Measurements from ENCODE around the gene LEKR1.

The LEKR1 gene

DNA sequence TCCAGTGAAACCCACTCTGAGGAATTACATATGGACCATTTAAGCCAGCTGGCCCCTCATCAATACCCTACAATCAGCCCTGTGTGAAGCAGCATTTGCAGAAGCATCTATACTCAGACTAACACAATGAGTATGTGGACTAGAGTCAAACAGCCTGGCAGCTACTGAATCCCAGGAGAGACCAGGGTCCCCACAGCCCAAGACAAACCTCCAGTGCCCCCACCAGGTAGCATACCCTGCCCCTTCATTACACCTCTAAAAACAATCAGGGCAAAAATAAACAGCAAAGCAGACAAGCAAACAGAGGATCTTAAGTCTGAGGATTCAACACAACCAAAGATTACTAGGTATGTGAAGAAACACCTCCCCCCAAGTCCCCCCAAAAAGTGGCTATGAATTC lies 157.4 kb downstream of the LEKR1 start:
- no peak for DNase-seq (ENCODE audit: low spot score)

GRCh38 chr3:156985711-156986110 lies 159.6 kb downstream of the LEKR1 start:
- DNase-seq (ENCODE audit: low spot score) = no peak

- no peak for DNase-seq (ENCODE audit: low spot score)
Observed at GRCh38 chr3:156987946-156988345, 161.8 kb downstream of the LEKR1 start.

DNA sequence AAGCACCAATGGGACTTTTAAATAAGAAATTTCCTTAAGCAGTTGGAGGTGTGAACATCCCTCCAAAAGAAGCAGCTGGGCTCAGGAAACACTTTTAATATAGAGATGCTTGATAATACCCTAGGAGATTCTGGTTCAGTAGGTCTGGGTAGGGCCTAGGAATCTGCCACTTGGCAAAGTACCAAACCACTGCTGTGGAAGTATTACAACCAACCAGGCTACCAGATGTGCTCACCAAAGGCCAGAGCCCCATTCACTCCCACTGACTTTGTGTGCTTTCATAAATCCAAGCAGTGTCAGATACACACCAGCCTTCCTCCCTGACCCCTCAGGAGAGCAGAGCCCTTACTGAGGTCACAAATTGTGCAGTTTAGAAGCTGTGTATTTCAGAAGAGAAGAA lies 171.2 kb downstream of the LEKR1 start:
- no peak for DNase-seq (ENCODE audit: low spot score)

GRCh38 chr3:157001221-157001957 lies 175.2 kb downstream of the LEKR1 start:
- DNase-seq (ENCODE audit: low spot score) = no peak

- DNase-seq (ENCODE audit: low spot score) = no peak
Observed at GRCh38 chr3:157021679-157022078, 195.5 kb downstream of the LEKR1 start.

DNA sequence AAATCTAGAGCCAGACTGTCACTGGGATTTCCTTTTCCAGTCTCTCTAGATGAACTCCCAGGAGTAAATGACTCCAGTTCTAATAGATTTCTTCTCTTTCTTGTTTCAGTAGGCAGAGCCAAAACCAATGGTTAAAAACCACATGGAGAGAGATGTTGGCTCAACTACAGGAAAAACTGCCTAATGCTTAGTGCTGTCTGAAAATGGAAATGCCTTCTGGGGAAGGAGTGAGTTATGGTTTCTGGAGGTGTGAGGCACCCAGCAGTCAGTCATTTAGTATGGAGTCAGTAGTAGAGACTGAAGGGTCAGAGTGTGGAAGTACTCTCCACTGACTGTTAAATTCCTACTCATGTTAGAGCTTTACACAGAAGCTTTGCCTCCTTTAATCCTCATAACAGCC lies 197.1 kb downstream of the LEKR1 start:
- DNase-seq (ENCODE audit: low spot score) = no peak

GRCh38 chr3:157026091-157026490 lies 199.9 kb downstream of the LEKR1 start:
- DNase-seq (ENCODE audit: low spot score) = no peak

- no peak for DNase-seq (ENCODE audit: low spot score)
Observed at GRCh38 chr3:157027861-157028745, 201.9 kb downstream of the LEKR1 start.

GRCh38 chr3:157029365-157029790 lies 203.2 kb downstream of the LEKR1 start:
- no peak for DNase-seq (ENCODE audit: low spot score)

- DNase-seq (ENCODE audit: low spot score) = no peak
Observed at GRCh38 chr3:157030712-157031111, 204.6 kb downstream of the LEKR1 start.

DNA sequence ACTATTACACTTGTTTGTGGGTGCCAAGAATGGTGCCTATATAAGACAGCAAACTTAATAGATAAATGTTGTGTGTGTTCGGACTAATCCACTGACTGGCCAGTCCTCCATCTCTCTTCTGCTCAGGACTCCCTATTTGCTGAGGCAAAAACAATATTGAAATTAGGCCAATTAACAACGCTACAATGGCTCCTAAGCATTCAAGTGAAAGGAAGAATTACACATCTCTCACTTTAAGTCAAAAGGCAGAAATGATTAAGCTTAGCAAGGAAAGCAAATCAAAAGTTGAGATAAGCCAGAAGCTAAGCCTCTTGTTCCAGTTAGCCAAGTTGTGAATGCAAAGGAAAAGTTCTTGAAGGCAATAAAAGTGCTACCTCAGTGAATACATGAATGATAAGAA lies 206.8 kb downstream of the LEKR1 start:
- no peak for DNase-seq (ENCODE audit: low spot score)

- no peak for DNase-seq (ENCODE audit: low spot score)
Observed at GRCh38 chr3:157040456-157040855, 214.3 kb downstream of the LEKR1 start.

DNA sequence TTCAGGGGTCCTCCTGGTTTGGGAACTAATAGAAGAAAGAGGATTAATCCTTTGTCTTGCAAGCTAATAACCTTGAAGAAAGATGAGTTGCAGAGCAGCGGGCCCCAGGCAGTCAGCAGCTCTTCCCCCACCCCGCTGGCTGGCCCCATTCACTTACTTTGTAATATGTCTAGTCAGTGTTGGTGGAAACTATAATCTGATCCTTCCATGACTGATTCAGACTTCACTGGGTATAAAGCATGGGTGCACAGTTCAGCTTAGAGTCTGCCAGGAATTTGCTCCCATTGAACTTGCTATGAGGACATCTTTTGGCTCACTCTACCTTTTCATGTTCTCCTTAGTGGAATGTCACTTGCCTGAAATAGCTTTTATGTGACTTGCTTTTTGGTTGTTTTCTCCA lies 216.1 kb downstream of the LEKR1 start:
- DNase-seq (ENCODE audit: low spot score) = no peak

DNA sequence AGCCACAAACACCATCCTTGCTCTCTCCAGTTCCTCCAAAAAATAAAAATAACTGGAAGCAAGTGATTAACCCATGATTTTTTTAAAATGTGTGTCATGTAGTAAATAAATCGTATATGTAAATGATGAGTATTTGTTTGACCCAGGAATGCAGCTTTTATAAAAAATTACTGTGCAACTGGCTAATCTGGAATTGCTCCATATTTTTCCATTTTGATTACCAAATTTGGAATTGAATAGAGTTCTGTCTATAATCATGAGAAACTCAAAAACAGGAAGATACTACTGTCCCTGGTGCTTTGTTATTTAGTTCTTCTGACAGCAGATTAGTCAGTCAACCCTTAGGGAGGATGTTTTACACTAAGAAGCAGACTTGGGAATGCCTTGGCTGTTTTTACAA lies 217.6 kb downstream of the LEKR1 start:
- DNase-seq (ENCODE audit: low spot score) = no peak

DNA sequence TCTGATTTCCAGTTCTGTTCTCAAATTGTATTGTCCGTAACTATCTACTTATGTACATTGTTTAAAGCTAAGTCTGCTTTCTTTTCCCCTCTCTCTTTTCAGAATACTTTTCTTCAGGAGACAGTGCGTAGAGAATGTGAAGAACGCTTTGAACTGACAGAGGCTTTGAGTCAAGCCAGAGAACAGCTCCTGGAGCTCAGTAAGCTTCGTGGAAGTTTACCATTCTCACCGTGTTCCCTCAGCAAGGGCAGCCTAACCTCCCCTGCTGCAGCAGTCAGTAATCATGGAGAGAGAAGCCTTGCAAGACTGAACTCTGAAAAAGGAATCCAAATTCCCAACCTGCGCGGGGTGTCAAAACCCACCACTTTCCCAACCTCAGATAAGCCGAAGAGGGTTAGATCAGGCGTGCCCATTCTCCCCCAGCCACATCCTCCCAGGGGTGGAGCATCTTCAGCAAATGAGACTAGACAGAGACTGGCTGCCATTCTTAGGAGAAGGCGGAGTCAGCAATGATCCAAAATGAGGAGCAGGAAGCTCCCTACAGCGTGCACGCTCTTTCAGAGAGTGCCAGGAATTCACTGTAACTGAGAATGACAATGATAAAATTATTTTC lies 219.2 kb downstream of the LEKR1 start:
- no peak for DNase-seq (ENCODE audit: low spot score)

- no peak for DNase-seq (ENCODE audit: low spot score)
Observed at GRCh38 chr3:157046520-157046919, 220.4 kb downstream of the LEKR1 start.

DNA sequence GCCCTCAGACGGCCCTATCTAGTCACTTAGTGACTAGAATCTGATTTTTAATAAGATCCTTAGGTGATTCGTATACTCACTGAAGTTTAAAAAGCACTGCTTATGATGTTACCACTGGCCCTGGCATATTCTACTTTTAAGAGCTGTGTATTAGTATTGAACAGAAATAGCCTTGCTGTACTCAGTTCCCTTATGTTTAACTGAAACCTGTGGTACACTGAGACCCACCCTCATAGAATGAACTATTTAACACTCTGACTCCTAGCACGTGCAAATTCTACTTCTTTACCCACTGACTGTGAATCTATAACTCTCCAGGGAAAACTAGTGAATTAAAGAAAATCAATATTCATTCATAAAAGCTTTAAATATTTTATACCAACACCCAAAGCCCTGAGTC lies 224.9 kb downstream of the LEKR1 start:
- DNase-seq (ENCODE audit: low spot score) = no peak

GRCh38 chr3:157051591-157051990 lies 225.4 kb downstream of the LEKR1 start:
- no peak for DNase-seq (ENCODE audit: low spot score)

GRCh38 chr3:157056035-157056434 lies 229.9 kb downstream of the LEKR1 start:
- no peak for DNase-seq (ENCODE audit: low spot score)

DNA sequence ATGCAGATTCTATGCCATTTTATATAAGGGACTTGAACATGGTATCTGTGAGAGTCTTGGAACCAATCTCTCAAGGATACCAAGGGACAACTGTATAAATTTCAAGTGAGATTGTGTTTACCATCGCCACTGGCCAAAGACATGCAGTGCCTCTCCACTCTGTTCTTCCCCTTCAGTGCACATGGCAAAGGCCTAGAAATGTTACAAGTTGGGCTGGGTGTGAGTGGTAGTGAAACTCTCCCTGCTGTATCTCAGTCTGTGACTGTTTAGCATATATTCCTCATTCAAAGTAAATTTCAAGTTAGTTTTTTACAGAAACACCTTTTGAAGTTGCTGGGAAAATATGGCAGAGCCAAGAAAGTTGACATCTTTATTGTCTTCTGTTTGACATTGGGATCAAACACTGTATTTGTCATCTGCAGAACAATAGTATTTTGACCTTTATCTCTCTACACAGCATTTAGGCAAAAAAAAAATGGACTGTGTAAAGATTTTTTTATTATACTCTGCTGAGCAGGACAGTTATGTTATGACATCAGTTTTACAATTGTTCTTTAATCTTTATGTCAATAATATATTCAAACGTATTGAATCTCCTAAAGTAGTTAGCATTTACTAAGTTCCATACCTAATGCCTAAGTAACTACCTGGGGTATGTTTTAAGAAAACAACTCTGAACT lies 232.4 kb downstream of the LEKR1 start:
- no peak for DNase-seq (ENCODE audit: low spot score)

DNA sequence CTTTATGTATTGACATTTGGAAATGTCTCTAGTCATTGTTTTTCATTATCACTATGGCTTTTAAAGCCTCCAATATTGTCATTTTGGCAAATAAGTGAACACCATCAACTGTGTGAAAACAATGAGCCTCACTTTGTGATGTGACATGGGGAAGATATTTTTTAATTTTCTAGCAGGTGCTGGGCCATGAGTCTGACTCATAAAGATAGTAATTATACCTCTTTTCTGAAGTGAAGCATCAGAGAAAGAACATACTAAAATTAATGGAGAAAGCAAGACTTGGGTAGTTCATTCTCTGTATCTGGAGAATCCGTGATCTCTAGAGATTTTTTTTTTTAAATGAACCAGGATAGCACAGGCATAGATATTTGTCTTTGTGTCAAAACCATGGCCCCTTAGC lies 233.0 kb downstream of the LEKR1 start:
- DNase-seq (ENCODE audit: low spot score) = no peak
